GM13977 (cell line): ENCODE measurements around the gene TIMELESS.

ENCODE experiments used
- DNase-seq: peaks from one replicate; pipeline ENCODE4 v3.0.0; 2012; ENCODE audit warnings: low spot score
- CTCF ChIP-seq: IDR thresholded peaks from 2 replicates; pipeline ENCODE4 v1.5.1; 2012; ENCODE audit warnings: mild to moderate bottlenecking, control low read depth; ENCODE audit not compliant: insufficient read depth; ENCODE audit errors: extremely low read depth, missing control alignments
- in situ Hi-C: fragments of 300-500 bp; cut with MboI; formaldehyde crosslinking; loops from one replicate; pipeline ENCODE4 v1.12.0; 2022; ENCODE audit warnings: low sequenced_read_pairs, low pct_unique_long_range_greater_than_20kb, mixed read lengths, inconsistent platforms; ENCODE audit not compliant: unreplicated experiment

TIMELESS gene

GRCh38 chr12:56398324-56398723 lies 50.9 kb downstream of the TIMELESS start:
- no peak for TF ChIP-seq CTCF

GRCh38 chr12:56392331-56392730 lies 56.9 kb downstream of the TIMELESS start:
- in situ Hi-C loops = no loop called here
- no peak for TF ChIP-seq CTCF
- DNase-seq = no peak

More at GRCh38 chr12:56398324-56398723, 50.9 kb downstream of the TIMELESS start:
- in situ Hi-C loops = no loop called here
- DNase-seq = no peak

- no peak for TF ChIP-seq CTCF
- in situ Hi-C loops = no loop called here
- DNase-seq = no peak
These were observed 57.5 kb downstream of the TIMELESS start for GRCh38 chr12:56391721-56392120.

GRCh38 chr12:56389412-56389811 lies 59.8 kb downstream of the TIMELESS start:
- no peak for DNase-seq
- in situ Hi-C loops = no loop called here
- no peak for TF ChIP-seq CTCF

- DNase-seq = no peak
- in situ Hi-C loops = no loop called here
- TF ChIP-seq CTCF = no peak
These were observed 62.0 kb downstream of the TIMELESS start for GRCh38 chr12:56387152-56387736.

GRCh38 chr12:56385873-56386272 lies 63.4 kb downstream of the TIMELESS start:
- in situ Hi-C loops = no loop called here
- TF ChIP-seq CTCF = no peak
- no peak for DNase-seq
